NCI-H2107 treated with DMSO at 0.1 percent for 48 hours (cell line): ENCODE results near the gene DIP2B.

Experiments used
- DNase-seq: peaks from one replicate; lab custom pipeline; 2025; ENCODE audit not compliant: unreplicated experiment; lab: John Stamatoyannopoulos, UW

Gene DIP2B

GRCh38 chr12:50574601-50575348, 70.0 kb downstream of the DIP2B start:
- DNase-seq: no peak

GRCh38 chr12:50579757-50580267, 75.0 kb downstream of the DIP2B start:
- no peak for DNase-seq

GRCh38 chr12:50580436-50580835, 75.7 kb downstream of the DIP2B start:
- DNase-seq: no peak

GRCh38 chr12:50581226-50582184, 76.7 kb downstream of the DIP2B start:
- DNase-seq: no peak

GRCh38 chr12:50584135-50584534, 79.3 kb downstream of the DIP2B start:
- DNase-seq: no peak

GRCh38 chr12:50589650-50590435, 85.1 kb downstream of the DIP2B start:
- DNase-seq: no peak

- no peak for DNase-seq
These were observed 86.1 kb downstream of the DIP2B start for GRCh38 chr12:50590869-50591268.

DNA sequence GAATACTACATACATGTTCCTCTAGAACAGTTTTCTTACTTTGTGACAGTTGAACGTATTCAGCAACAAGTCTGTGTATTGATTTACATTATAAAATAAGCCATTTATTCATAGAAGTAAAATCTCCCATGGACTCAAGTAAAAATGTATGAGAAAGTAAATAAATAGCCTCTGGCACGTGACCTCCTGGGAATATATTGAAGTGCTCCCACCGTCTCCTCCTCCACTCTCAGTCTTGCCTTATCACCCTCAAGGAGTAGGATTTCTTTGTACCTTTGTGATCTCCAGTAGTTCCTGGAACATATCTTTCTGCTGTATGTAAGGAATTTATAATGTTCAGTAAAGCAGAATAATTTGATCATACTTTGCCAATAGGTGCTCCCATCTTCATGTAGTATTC, 90.9 kb downstream of the DIP2B start:
- DNase-seq: no peak

- DNase-seq: no peak
These were observed 92.7 kb downstream of the DIP2B start for GRCh38 chr12:50597200-50598195.

DNA sequence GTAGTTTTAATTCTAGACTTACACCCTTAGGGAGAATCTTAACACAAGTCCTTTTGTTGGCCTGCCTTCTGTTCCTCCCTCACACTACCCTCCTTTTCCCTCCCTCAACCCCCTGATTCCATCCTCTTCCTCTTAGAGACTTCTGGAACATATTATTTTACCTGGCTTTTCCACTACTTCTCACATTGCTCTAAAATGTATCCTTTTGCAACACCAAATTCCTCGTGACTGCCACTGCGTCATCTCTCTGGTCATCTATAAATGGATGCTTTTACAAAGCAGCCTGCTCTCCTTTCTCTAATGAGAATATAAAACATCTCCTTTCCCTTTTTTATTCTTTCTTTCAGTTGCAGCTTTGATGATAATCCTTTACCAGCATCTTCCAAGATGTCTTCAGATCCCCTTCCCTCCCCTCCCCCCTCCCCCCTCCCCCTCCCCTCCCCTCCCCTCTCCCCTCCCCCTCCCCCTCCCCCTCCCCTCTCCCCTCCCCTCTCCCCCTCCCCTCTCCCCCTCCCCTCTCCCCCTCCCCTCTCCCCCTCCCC, 93.6 kb downstream of the DIP2B start:
- no peak for DNase-seq

DNA sequence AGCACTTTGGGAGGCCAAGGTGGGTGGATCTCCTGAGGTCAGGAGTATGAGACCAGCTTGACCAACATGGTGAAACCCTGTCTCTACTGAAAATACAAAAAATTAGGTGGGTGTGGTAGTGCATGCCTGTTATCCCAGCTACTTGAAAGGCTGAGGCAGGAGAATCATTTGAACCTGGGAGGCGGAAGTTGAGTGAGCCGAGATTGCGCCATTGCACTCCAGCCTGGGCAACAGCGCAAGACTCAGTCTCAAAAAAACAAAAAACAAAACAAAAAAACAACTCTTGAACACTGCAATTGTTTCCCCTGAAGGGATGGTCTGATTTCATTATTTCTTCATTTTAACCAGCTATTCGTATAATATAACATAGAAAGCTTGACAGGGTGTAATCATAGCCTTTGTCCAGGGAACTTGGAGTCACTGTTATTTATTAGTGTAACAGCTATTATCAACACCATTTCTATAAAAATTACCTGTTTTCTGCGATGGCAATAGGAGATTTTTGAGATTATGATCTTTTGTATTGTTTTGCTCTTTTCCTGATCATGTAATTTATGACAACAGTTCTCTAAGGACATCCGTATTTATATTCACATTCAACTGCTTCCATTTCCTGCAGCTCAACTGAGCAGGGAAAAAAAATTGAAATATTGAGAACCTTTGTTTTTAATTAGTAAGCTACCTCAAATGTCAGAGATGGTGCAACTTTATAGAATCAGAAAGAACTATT, 94.7 kb downstream of the DIP2B start:
- DNase-seq: no peak

GRCh38 chr12:50600364-50600763, 95.6 kb downstream of the DIP2B start:
- no peak for DNase-seq

DNA sequence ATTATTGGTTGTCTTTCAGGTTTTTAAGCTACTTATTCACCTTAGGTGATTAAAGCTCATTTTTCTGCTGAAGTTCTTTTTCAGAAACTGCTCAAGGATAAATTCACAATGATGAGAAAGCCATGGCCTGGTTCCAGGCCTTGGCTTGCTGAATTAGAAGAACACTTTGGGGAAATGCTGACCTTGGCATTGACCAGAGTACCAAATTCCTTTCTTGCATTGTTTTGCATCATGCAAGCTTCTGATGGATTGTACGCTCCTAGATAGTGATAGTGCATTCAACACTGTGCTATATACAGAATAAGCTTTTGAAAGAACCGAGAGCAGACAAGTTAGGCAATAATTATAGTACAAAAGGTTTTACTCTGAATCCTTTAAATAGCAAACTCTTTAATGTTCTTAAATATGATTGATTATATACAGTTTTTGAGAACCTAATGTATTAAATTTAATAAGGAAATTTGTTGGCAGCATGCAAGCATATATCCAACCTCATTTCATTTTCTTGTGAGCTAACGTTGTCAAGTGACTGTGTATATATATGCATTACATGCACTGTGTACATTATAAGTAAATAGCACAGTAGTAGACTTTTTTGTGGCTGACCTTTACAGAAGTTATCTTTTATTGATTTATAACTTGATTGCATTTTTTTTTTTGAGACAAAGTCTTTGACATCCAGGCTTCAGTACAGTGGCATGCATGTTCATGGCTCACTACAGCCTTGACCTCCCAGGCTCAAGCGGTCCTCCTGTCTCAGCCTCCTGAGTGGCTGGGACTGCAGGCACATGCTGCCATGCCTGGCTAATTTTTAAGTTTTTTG, 99.2 kb downstream of the DIP2B start:
- DNase-seq: no peak

DNA sequence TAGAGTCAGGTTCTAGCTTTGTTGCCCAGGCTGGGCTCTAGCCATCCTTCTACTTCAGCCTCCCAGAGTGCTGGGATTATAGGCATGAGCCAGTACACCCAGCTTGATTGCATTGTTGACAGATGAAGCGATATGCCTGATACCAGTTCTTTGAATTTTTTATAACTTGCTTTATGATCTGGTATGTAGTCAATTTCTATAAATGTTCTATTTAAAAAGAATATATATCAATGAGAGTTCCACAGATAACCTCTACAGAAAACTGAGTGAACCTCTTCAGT, 99.8 kb downstream of the DIP2B start:
- DNase-seq: no peak

- DNase-seq: no peak
These were observed 102.0 kb downstream of the DIP2B start for GRCh38 chr12:50606675-50607375.

- DNase-seq: no peak
These were observed 104.6 kb downstream of the DIP2B start for GRCh38 chr12:50609292-50609874.

DNA sequence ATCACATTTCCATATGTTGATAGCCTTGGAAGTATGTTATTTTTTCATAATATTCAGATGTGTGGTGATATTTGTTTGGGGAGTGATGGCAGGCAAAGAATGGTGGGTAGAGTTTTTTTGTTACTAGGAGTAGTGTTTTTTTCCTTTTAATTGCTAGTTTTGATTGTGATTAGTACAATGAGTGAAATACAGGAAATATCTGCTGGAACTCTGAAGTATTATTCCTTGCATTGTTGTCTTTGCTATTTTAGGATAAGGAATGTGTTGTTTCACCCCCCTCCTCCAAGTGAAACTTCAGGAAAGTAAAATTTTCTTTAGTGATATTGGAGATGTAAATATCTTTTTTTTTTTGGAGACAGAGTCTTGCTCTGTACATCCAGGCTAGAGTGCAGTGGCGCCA, 105.4 kb downstream of the DIP2B start:
- no peak for DNase-seq
